C4-2B (cell line): Measurements from ENCODE around the gene ADI1.

ENCODE experiments used
- CTCF ChIP-seq: fragments of 450-650 bp; conservative IDR thresholded peaks from 2 replicates; pipeline ENCODE4 v1.5.1; 2017; ENCODE audit warnings: mild to moderate bottlenecking
- ZFX ChIP-seq: fragments of 450-650 bp; IDR thresholded peaks from 2 replicates; pipeline ENCODE4 v1.6.1; 2017

- TF ChIP-seq CTCF (no peak), ZFX (no peak)
Observed at GRCh38 chr2:3464401-3465005, 54.8 kb downstream of the ADI1 start.
